ENCODE data around the gene TTLL5. TPM values are rescaled to one million over a fixed set of nuclear protein-coding genes. Genes with fewer than 3 reads are reported as not detected.

The TTLL5 gene
- polyA plus RNA-seq, 3 donors = 4.2 to 7.2 (median 4.7) TPM

DNA sequence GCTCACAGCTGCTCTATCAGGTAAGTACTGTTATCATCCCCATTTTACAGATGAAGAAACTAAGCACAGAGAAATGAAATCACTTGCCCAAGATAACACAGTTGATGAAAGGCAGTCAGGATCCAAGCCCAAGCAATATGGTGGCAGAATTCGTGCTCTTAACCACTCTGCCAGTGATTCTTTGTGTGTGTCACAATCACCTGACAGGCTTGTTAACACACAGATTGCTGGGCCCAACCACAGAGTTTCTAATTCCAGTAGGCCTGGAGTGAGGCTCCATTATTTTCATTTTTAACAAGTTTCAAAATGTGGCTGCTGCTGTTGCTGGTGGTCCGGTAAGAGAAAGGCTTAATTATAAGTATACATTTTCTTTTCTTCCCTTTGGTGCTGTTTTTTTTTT, 186.5 kb downstream of the TTLL5 start:
- Histone ChIP-seq H3K9ac (ENCODE audit: insufficient read depth, low read length, poor library complexity, severe bottlenecking) (no peak overlapping the region), H4K20me1 (ENCODE audit: insufficient read depth, low read length) (no peaks in the 10 kb centered on the region), H2AFZ (ENCODE audit: insufficient read depth, low read depth, low read length, poor library complexity, severe bottlenecking) (no peak overlapping the region), H3K4me1 (ENCODE audit: control insufficient read depth in 1 of 2, insufficient read depth in 2 of 2, low read length in 2 of 2) (no peaks in the 10 kb centered on the region), H3K27me3 (ENCODE audit: control insufficient read depth in 2 of 2, insufficient read depth in 2 of 2, low read length in 2 of 2) (no peaks in the 10 kb centered on the region), H3K4me3 (replicated peaks in 1 of 3; ENCODE audit: low read depth in 2 of 3, low read length in 3 of 3) (no peak overlapping the region), H3K79me2 (ENCODE audit: insufficient read depth, low read length) (no peaks in the 10 kb centered on the region), H3K27ac (ENCODE audit: low read depth in 1 of 2, low read length in 2 of 2) (no peak overlapping the region), H3K4me2 (replicated peaks; ENCODE audit: extremely low read depth, low read length, poor library complexity, severe bottlenecking) (no peak overlapping the region), H3K9me3 (replicated peaks in 1 of 2; ENCODE audit: control insufficient read depth in 1 of 2, insufficient read depth in 1 of 2, low read length in 2 of 2) (no peaks in the 10 kb centered on the region), H3K36me3 (replicated peaks in 1 of 2; ENCODE audit: control insufficient read depth in 1 of 2, insufficient read depth in 2 of 2, low read length in 2 of 2) (no peaks in the 10 kb centered on the region)
- no peaks in the 10 kb centered on the region for H3K9me3 Mint-ChIP-seq
- peaks cover 2 to 13% of the 10 kb centered on the region in 2 donors for H3K36me3 Mint-ChIP-seq
- WGBS (ENCODE audit: insufficient coverage) = 100% methylated on average over 1 of the region's 2 CpGs
- no peak for DNase-seq
- H3K27ac Mint-ChIP-seq = no peak overlapping the region
- H3K27me3 Mint-ChIP-seq (ENCODE audit: low read depth in 3 of 3) = no peaks in the 10 kb centered on the region
- intact Hi-C loops (cut with micrococcal nuclease) = no loop called here
- H3K4me1 Mint-ChIP-seq = no peaks in the 10 kb centered on the region
- H3K4me3 Mint-ChIP-seq = no peak overlapping the region
- TF ChIP-seq, protein P1, sequence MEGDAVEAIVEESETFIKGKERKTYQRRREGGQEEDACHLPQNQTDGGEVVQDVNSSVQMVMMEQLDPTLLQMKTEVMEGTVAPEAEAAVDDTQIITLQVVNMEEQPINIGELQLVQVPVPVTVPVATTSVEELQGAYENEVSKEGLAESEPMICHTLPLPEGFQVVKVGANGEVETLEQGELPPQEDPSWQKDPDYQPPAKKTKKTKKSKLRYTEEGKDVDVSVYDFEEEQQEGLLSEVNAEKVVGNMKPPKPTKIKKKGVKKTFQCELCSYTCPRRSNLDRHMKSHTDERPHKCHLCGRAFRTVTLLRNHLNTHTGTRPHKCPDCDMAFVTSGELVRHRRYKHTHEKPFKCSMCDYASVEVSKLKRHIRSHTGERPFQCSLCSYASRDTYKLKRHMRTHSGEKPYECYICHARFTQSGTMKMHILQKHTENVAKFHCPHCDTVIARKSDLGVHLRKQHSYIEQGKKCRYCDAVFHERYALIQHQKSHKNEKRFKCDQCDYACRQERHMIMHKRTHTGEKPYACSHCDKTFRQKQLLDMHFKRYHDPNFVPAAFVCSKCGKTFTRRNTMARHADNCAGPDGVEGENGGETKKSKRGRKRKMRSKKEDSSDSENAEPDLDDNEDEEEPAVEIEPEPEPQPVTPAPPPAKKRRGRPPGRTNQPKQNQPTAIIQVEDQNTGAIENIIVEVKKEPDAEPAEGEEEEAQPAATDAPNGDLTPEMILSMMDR (IDR thresholded peaks at IDR 0.05) = no peak

DNA sequence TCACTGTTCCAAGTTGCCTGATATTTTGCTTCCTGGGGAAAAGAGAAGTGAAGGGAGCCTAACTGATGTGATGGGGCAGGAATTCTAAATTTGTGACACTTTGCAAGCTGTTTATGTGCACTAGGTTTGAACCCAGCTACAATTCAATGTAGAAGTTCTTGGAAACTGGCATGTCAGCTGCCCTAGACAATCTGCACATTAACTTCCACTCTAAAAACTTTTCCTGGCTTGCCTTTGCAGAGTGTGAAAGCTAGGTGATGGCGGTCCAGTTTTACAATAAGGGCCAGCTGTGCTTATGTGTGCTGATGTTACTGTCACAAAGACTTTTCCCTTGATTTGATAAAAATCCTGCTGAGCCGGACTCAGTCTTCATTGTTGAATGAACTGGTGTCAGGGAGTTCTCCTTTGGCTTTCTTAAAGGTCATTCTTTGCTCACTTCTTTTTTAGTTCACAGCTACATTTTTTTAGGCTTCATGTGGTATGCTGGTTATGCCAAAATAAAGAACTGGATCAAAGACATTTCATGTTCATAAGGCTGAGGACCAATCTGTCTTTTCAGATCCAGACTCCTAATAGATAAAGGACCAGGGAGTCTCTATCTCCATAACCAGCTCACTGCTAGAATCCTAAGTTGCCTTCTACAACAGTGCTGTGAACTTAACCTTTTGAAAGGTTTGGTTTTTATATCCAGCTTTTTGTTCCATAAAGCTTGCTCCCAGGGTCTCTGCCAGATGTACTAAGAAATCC, 187.3 kb downstream of the TTLL5 start:
- intact Hi-C loops (cut with micrococcal nuclease) = no loop called here
- no peak overlapping the region for H3K4me3 Mint-ChIP-seq

More for the DNA sequence above, 187.3 kb downstream of the TTLL5 start:
- H3K4me3 ChIP-seq (replicated peaks in 1 of 3; ENCODE audit: low read depth in 2 of 3, low read length in 3 of 3) = no peak overlapping the region
- no peak overlapping the region for H3K27ac Mint-ChIP-seq
- no peak for DNase-seq
- H3K27ac ChIP-seq (ENCODE audit: low read depth in 1 of 2, low read length in 2 of 2) = no peak overlapping the region
- no peak overlapping the region for H3K9ac ChIP-seq (ENCODE audit: insufficient read depth, low read length, poor library complexity, severe bottlenecking)
- H3K27me3 ChIP-seq (ENCODE audit: control insufficient read depth in 2 of 2, insufficient read depth in 2 of 2, low read length in 2 of 2) = no peaks in the 10 kb centered on the region
- no peak overlapping the region for H3K4me2 ChIP-seq (replicated peaks; ENCODE audit: extremely low read depth, low read length, poor library complexity, severe bottlenecking)
- H3K4me1 Mint-ChIP-seq = no peaks in the 10 kb centered on the region
- no peaks in the 10 kb centered on the region for H3K27me3 Mint-ChIP-seq (ENCODE audit: low read depth in 3 of 3)
- no peaks in the 10 kb centered on the region for H3K9me3 ChIP-seq (replicated peaks in 1 of 2; ENCODE audit: control insufficient read depth in 1 of 2, insufficient read depth in 1 of 2, low read length in 2 of 2)
- H3K36me3 ChIP-seq (replicated peaks in 1 of 2; ENCODE audit: control insufficient read depth in 1 of 2, insufficient read depth in 2 of 2, low read length in 2 of 2) = no peaks in the 10 kb centered on the region
- H3K79me2 ChIP-seq (ENCODE audit: insufficient read depth, low read length) = no peaks in the 10 kb centered on the region
- TF ChIP-seq, protein P1 (IDR thresholded peaks at IDR 0.05) = no peak
- H3K36me3 Mint-ChIP-seq = peaks cover 2 to 15% of the 10 kb centered on the region in 2 donors
- H3K9me3 Mint-ChIP-seq = no peaks in the 10 kb centered on the region
- H3K4me1 ChIP-seq (ENCODE audit: control insufficient read depth in 1 of 2, insufficient read depth in 2 of 2, low read length in 2 of 2) = no peaks in the 10 kb centered on the region
- H4K20me1 ChIP-seq (ENCODE audit: insufficient read depth, low read length) = no peaks in the 10 kb centered on the region
- no CpG with 5 or more reads among the region's 2 CpGs for WGBS (ENCODE audit: insufficient coverage)
- H2AFZ ChIP-seq (ENCODE audit: insufficient read depth, low read depth, low read length, poor library complexity, severe bottlenecking) = no peak overlapping the region

All from CD14-positive monocyte (primary cell).